A549 (cell line): Measurements from ENCODE around the gene SPECC1L. TPM values are rescaled to one million over a fixed set of nuclear protein-coding genes. Genes with fewer than 3 reads are reported as not detected.

Experiments
- ATAC-seq, 2 experiments: fragments of 200-7000 bp in 1 of 2; fragments of >200 bp in 1 of 2; cut with Nextera tagmentation in 1 of 2; cut with Tn5 transposase in 1 of 2; 3 replicates each; pipeline versions ENCODE4 v1.8.0 to v1.9.1; 2018 to 2020; ENCODE audit warnings: mild to moderate bottlenecking in 1 of 2, moderate library complexity in 1 of 2
- CTCF ChIA-PET: fragments of 300-600 bp; sonication (Branson Sonifier 250); formaldehyde crosslinking; extraction: SDS; loops from one replicate; lab custom pipeline; 2021; ENCODE audit warnings: antibody characterized with exemption, inconsistent platforms; lab: Yijun Ruan, JAX
- POLR2A ChIA-PET: fragments of 350-600 bp; formaldehyde crosslinking; extraction: SDS; loops from one replicate; lab custom pipeline; 2021; ENCODE audit warnings: antibody characterized with exemption, inconsistent platforms; lab: Yijun Ruan, JAX
- DNase-seq, 2 experiments: peaks; one replicate each; pipeline versions ENCODE4 v3.0.0 to v3.0.0-alpha.2; 2011 to 2016; ENCODE audit warnings: low read depth in 1 of 2, low spot score in 1 of 2
- FAIRE-seq: peaks from 2 replicates; lab custom pipeline; 2011; peaks lifted over from hg19 to GRCh38; lab: Jason Lieb, UNC
- H3K27ac ChIP-seq, 2 experiments: fragments of >200 bp; sonication (Bioruptor Twin); formaldehyde crosslinking; 3 replicates each; pipeline ENCODE4 v1.5.1; 2016 to 2017
- H3K4me1 ChIP-seq: fragments of >200 bp; sonication (Bioruptor Twin); formaldehyde crosslinking; 3 replicates; pipeline ENCODE4 v1.6.1; 2016
- H3K4me2 ChIP-seq: fragments of >200 bp; sonication (Bioruptor Twin); formaldehyde crosslinking; 3 replicates; pipeline ENCODE4 v1.6.1; 2016
- H3K4me3 ChIP-seq: fragments of >200 bp; sonication (Bioruptor Twin); formaldehyde crosslinking; 3 replicates; pipeline ENCODE4 v1.5.1; 2016
- H3K9me3 ChIP-seq: fragments of >200 bp; sonication (Bioruptor Twin); formaldehyde crosslinking; 3 replicates; pipeline ENCODE4 v1.6.1; 2016
- CBX8 ChIP-seq: fragments of 200-600 bp; sonication (generic); IDR thresholded peaks from 2 replicates; pipeline ENCODE4 v1.6.1; 2016
- CEBPB ChIP-seq, 2 experiments: fragments of >200 bp in 1 of 2; sonication (Bioruptor Twin) in 1 of 2; formaldehyde crosslinking in 1 of 2; IDR thresholded peaks; 2 replicates each; pipeline ENCODE4 v1.6.1; 2012 to 2016
- CHD2 ChIP-seq: fragments of 150-350 bp; IDR thresholded peaks from 2 replicates; pipeline ENCODE4 v1.6.1; 2014; ENCODE audit warnings: low read length; ENCODE audit not compliant: partially characterized antibody
- E2F6 ChIP-seq: IDR thresholded peaks from 2 replicates; pipeline ENCODE4 v1.6.1; 2012; ENCODE audit warnings: low read depth, borderline replicate concordance
- EHF ChIP-seq: fragments of 250-450 bp; sonication (Bioruptor Pico); IDR thresholded peaks from 2 replicates; pipeline ENCODE4 v1.5.0; 2020; ENCODE audit warnings: mild to moderate bottlenecking
- EHMT2 ChIP-seq: fragments of 200-600 bp; sonication (generic); IDR thresholded peaks from 2 replicates; pipeline ENCODE4 v1.6.1; 2016; ENCODE audit warnings: antibody characterized with exemption, low read depth, mild to moderate bottlenecking, moderate library complexity
- ELK1 ChIP-seq: fragments of 150-350 bp; IDR thresholded peaks from 2 replicates; pipeline ENCODE4 v1.6.1; 2014; ENCODE audit warnings: low read depth, mild to moderate bottlenecking, low read length
- EP300 ChIP-seq, 2 experiments: fragments of >200 bp; sonication (Bioruptor Twin); formaldehyde crosslinking; IDR thresholded peaks; 2 replicates in 1 of 2; 3 replicates in 1 of 2; pipeline ENCODE4 v1.6.1; 2016 to 2017
- ESRRA ChIP-seq: fragments of 150-350 bp; IDR thresholded peaks from 2 replicates; pipeline ENCODE4 v1.6.1; 2014; ENCODE audit warnings: mild to moderate bottlenecking, low read length, borderline replicate concordance
- FOSB ChIP-seq: fragments of 250-450 bp; sonication (Bioruptor Pico); IDR thresholded peaks from 2 replicates; pipeline ENCODE4 v1.5.0; 2020; ENCODE audit warnings: mild to moderate bottlenecking, moderate library complexity
- FOXS1 ChIP-seq: fragments of 250-450 bp; sonication (Bioruptor Pico); IDR thresholded peaks from 2 replicates; pipeline ENCODE4 v1.5.0; 2020; ENCODE audit warnings: mild to moderate bottlenecking, moderate library complexity
- GATA3 ChIP-seq: IDR thresholded peaks from 2 replicates; pipeline ENCODE4 v1.6.1; 2012; ENCODE audit warnings: borderline replicate concordance
- HOXB5 ChIP-seq: fragments of 250-450 bp; sonication (Bioruptor Pico); IDR thresholded peaks from 2 replicates; pipeline ENCODE4 v1.5.0; 2020; ENCODE audit warnings: mild to moderate bottlenecking, moderate library complexity
- KDM1A ChIP-seq: fragments of 200-600 bp; sonication (generic); IDR thresholded peaks from 2 replicates; pipeline ENCODE4 v1.6.1; 2016; ENCODE audit warnings: low read depth, mild to moderate bottlenecking
- NPAS2 ChIP-seq: fragments of 250-450 bp; sonication (Bioruptor Pico); IDR thresholded peaks from 2 replicates; pipeline ENCODE4 v1.8.0; 2022; ENCODE audit warnings: mild to moderate bottlenecking, moderate library complexity, borderline replicate concordance
- PHF8 ChIP-seq: fragments of 200-600 bp; sonication (generic); IDR thresholded peaks from 2 replicates; pipeline ENCODE4 v1.6.1; 2016; ENCODE audit warnings: low read depth, mild to moderate bottlenecking, antibody characterized with exemption, moderate library complexity, borderline replicate concordance
- POLR2A ChIP-seq: IDR thresholded peaks from 2 replicates; pipeline ENCODE4 v1.6.1; 2012; ENCODE audit warnings: mild to moderate bottlenecking, low read length
- RAD21 ChIP-seq, 2 experiments: fragments of >200 bp in 1 of 2; sonication (Bioruptor Twin) in 1 of 2; formaldehyde crosslinking in 1 of 2; IDR thresholded peaks in 1 of 2; conservative IDR thresholded peaks in 1 of 2; 2 replicates in 1 of 2; 3 replicates in 1 of 2; pipeline ENCODE4 v1.6.1; 2012 to 2018; ENCODE audit warnings: inconsistent platforms in 1 of 2
- RARB ChIP-seq: fragments of 250-450 bp; sonication (Bioruptor Pico); IDR thresholded peaks from 2 replicates; pipeline ENCODE4 v1.8.0; 2021; ENCODE audit warnings: mild to moderate bottlenecking, moderate library complexity
- RCOR1 ChIP-seq: fragments of 150-350 bp; IDR thresholded peaks from 2 replicates; pipeline ENCODE4 v1.6.1; 2014; ENCODE audit warnings: antibody characterized with exemption, low read length, low read depth
- RNF2 ChIP-seq: fragments of 200-600 bp; sonication (generic); IDR thresholded peaks from 2 replicates; pipeline ENCODE4 v1.6.1; 2016; ENCODE audit warnings: low read depth, mild to moderate bottlenecking, antibody characterized with exemption, moderate library complexity, borderline replicate concordance
- SMC3 ChIP-seq: fragments of >200 bp; sonication (Bioruptor Twin); formaldehyde crosslinking; IDR thresholded peaks from 3 replicates; pipeline ENCODE4 v1.6.1; 2018; ENCODE audit warnings: inconsistent platforms
- TP53 ChIP-seq: fragments of 250-450 bp; sonication (Bioruptor Pico); IDR thresholded peaks from 2 replicates; pipeline ENCODE4 v1.5.0; 2021; ENCODE audit warnings: mild to moderate bottlenecking, moderate library complexity
- ZC3H11A ChIP-seq: fragments of 450-650 bp; IDR thresholded peaks from 2 replicates; pipeline ENCODE4 v1.6.1; 2014; ENCODE audit warnings: antibody characterized with exemption, mild to moderate bottlenecking
- ZNF302 ChIP-seq: fragments of 250-450 bp; sonication (Bioruptor Pico); IDR thresholded peaks from 2 replicates; pipeline ENCODE4 v1.9.0; 2021; ENCODE audit warnings: inconsistent platforms, mild to moderate bottlenecking, moderate library complexity
- ZSCAN20 ChIP-seq: fragments of 250-450 bp; sonication (Bioruptor Pico); IDR thresholded peaks from 2 replicates; pipeline ENCODE4 v1.8.0; 2022; ENCODE audit warnings: mild to moderate bottlenecking, moderate library complexity
- WGBS: methylation state at CpG from one replicate; pipeline ENCODE4 v1.1.6; 2017; ENCODE audit errors: missing lambda C conversion rate; 5-methylcytosine and 5-hydroxymethylcytosine counted together
- polyA plus RNA-seq, 4 experiments: library from polyadenylated mRNA; depleted of rRNA in 3 of 4; stranded (reverse); fragments of >200 nt; fragmentation: RNase III in 1 of 4; extraction: RNeasy Plus Mini Kit Qiagen cat#74134 plus additional on column Dnase treatment in 1 of 4; gene quantifications; 2 replicates in 3 of 4; 3 replicates in 1 of 4; pipeline ENCODE4 v1.2.3, GENCODE V29; 2011 to 2017
- TF ChIP-seq, protein P1 (sequence below): fragments of 250-450 bp; sonication (Bioruptor Pico); IDR thresholded peaks from 2 replicates; pipeline ENCODE4 v1.5.0; 2020; ENCODE audit warnings: low read depth, mild to moderate bottlenecking, moderate library complexity
- TF ChIP-seq, protein P2 (sequence below): fragments of 250-450 bp; sonication (Bioruptor Pico); IDR thresholded peaks from 2 replicates; pipeline ENCODE4 v1.5.0; 2021; ENCODE audit warnings: mild to moderate bottlenecking, moderate library complexity, borderline replicate concordance
- TF ChIP-seq, protein P3 (sequence below): fragments of >200 bp; sonication (Bioruptor Twin); formaldehyde crosslinking; IDR thresholded peaks from 3 replicates; pipeline ENCODE4 v1.6.1; 2016

SPECC1L gene
- polyA plus RNA-seq, 2 of the 4 experiments (the other 2 are of a cell fraction), result 14.8 to 25.2 TPM

DNA sequence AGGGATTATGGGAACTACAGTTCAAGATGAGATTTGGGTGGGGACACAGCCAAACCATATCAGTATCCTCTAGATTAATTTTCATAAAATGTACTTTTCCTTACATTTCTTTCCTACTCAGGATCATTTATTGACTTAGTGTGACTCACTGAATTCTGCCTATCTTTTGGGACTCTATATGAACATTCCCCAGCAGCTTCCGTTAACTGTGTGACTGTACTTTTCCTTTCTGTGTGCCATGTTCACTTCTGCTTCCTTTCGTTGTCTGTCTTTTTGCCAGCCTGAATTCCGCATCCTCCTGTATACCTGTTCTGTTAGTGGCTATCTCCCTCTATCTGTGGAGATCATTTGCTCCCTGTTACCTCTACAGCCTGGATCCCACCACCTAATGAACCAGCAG, 48.8 kb downstream of the SPECC1L start:
- no peak overlapping the region for H3K4me3 ChIP-seq
- no peaks in the 10 kb centered on the region for H3K9me3 ChIP-seq
- FAIRE-seq, result no peak
- peak in 1 of 2 experiments; percentile 7 for DNase-seq
- peaks cover 28% of the 10 kb centered on the region for H3K4me1 ChIP-seq
- peak overlapping the region in 1 of 2 experiments; percentile 32; a peak in 2 of 6 replicates for H3K27ac ChIP-seq
- ATAC-seq, result 0 out of 6 replicates have a peak, but pooled peaks of 1 of the 2 experiments have one; percentile 24
- POLR2A ChIA-PET, result no interaction called here
- H3K4me2 ChIP-seq, result peak overlapping the region; percentile 48; the same call in 2 of the 3 replicates
- WGBS, result 84% methylated on average over 3 of the region's 3 CpGs
- TF ChIP-seq, protein P1, sequence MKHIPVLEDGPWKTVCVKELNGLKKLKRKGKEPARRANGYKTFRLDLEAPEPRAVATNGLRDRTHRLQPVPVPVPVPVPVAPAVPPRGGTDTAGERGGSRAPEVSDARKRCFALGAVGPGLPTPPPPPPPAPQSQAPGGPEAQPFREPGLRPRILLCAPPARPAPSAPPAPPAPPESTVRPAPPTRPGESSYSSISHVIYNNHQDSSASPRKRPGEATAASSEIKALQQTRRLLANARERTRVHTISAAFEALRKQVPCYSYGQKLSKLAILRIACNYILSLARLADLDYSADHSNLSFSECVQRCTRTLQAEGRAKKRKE (CRISPR knock-in tag), result no peak
- TF ChIP-seq ELK1 (no peak), E2F6 (no peak), TP53 (CRISPR knock-in tag) (no peak), ZNF302 (CRISPR knock-in tag) (no peak), PHF8 (no peak), POLR2A (no peak), ZSCAN20 (no peak), GATA3 (no peak), SMC3 (no peak), ESRRA (no peak), FOXS1 (CRISPR knock-in tag) (no peak)
- TF ChIP-seq, protein P2, sequence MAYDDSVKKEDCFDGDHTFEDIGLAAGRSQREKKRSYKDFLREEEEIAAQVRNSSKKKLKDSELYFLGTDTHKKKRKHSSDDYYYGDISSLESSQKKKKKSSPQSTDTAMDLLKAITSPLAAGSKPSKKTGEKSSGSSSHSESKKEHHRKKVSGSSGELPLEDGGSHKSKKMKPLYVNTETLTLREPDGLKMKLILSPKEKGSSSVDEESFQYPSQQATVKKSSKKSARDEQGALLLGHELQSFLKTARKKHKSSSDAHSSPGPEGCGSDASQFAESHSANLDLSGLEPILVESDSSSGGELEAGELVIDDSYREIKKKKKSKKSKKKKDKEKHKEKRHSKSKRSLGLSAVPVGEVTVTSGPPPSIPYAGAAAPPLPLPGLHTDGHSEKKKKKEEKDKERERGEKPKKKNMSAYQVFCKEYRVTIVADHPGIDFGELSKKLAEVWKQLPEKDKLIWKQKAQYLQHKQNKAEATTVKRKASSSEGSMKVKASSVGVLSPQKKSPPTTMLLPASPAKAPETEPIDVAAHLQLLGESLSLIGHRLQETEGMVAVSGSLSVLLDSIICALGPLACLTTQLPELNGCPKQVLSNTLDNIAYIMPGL (CRISPR knock-in tag), result no peak
- CTCF ChIA-PET, result no interaction called here

DNA sequence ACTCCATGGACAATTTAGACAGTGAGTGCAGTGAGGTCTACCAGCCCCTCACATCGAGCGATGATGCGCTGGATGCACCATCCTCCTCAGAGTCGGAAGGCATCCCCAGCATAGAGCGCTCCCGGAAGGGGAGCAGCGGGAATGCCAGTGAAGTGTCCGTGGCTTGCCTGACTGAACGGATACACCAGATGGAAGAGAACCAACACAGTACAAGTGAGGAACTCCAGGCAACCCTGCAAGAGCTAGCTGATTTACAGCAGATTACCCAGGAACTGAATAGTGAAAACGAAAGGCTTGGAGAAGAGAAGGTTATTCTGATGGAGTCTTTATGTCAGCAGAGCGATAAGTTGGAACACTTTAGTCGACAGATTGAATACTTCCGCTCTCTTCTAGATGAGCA, 51.4 kb downstream of the SPECC1L start:
- H3K4me2 ChIP-seq, result no peak overlapping the region
- no peaks in the 10 kb centered on the region for H3K9me3 ChIP-seq
- WGBS, result 95% methylated on average over 5 of the region's 13 CpGs
- CTCF ChIA-PET, result interaction anchor here (1.2 kb wide), 1 partner anchor 132 kb away, joined by 3 read pairs; no protein-coding TSS in a partner anchor
- DNase-seq, result no peak
- ATAC-seq, result no peak
- no peak overlapping the region for H3K27ac ChIP-seq
- H3K4me3 ChIP-seq, result no peak overlapping the region
- H3K4me1 ChIP-seq, result peaks cover 32% of the 10 kb centered on the region
- no peak for TF ChIP-seq KDM1A
- no peak for TF ChIP-seq EHF (CRISPR knock-in tag)
- no peak for TF ChIP-seq ZSCAN20
- no peak for TF ChIP-seq GATA3
- TF ChIP-seq RARB (CRISPR knock-in tag), result no peak
- TF ChIP-seq CEBPB (IDR thresholded peaks at IDR 0.05), result no peak
- no peak for TF ChIP-seq EHMT2
- POLR2A ChIA-PET, result no interaction called here
- no peak for FAIRE-seq

GRCh38 chr22:24322522-24322921, 51.9 kb downstream of the SPECC1L start:
- ChIA-PET CTCF (interaction anchor here (1.2 kb wide), 1 partner anchor 132 kb away, joined by 3 read pairs; no protein-coding TSS in a partner anchor), POLR2A (no interaction called here)
- WGBS, result 87% methylated on average over 6 of the region's 6 CpGs
- peaks cover 32% of the 10 kb centered on the region for H3K4me1 ChIP-seq
- no peak overlapping the region for H3K4me3 ChIP-seq
- ATAC-seq, result no peak
- no peak overlapping the region for H3K4me2 ChIP-seq
- FAIRE-seq, result no peak
- H3K9me3 ChIP-seq, result no peaks in the 10 kb centered on the region
- H3K27ac ChIP-seq, result no peak overlapping the region
- DNase-seq, result no peak
- TF ChIP-seq FOXS1 (CRISPR knock-in tag), result no peak
- no peak for TF ChIP-seq CBX8
- no peak for TF ChIP-seq RAD21 (conservative IDR thresholded peaks at IDR 0.05 in 1 of 2, IDR thresholded peaks at IDR 0.05 in 1 of 2)
- TF ChIP-seq FOSB (CRISPR knock-in tag), result no peak
- TF ChIP-seq EP300 (IDR thresholded peaks at IDR 0.05), result no peak
- TF ChIP-seq RNF2, result no peak
- no peak for TF ChIP-seq CHD2
- TF ChIP-seq RCOR1, result no peak
- TF ChIP-seq ZC3H11A, result no peak
- TF ChIP-seq NPAS2 (CRISPR knock-in tag), result no peak
- TF ChIP-seq HOXB5 (CRISPR knock-in tag), result no peak
- TF ChIP-seq EHF (CRISPR knock-in tag), result no peak
- TF ChIP-seq ESRRA, result no peak
- TF ChIP-seq, protein P3, sequence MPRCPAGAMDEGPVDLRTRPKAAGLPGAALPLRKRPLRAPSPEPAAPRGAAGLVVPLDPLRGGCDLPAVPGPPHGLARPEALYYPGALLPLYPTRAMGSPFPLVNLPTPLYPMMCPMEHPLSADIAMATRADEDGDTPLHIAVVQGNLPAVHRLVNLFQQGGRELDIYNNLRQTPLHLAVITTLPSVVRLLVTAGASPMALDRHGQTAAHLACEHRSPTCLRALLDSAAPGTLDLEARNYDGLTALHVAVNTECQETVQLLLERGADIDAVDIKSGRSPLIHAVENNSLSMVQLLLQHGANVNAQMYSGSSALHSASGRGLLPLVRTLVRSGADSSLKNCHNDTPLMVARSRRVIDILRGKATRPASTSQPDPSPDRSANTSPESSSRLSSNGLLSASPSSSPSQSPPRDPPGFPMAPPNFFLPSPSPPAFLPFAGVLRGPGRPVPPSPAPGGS, result no peak
